ENCODE results near the gene PDE8A.

PDE8A gene

DNA sequence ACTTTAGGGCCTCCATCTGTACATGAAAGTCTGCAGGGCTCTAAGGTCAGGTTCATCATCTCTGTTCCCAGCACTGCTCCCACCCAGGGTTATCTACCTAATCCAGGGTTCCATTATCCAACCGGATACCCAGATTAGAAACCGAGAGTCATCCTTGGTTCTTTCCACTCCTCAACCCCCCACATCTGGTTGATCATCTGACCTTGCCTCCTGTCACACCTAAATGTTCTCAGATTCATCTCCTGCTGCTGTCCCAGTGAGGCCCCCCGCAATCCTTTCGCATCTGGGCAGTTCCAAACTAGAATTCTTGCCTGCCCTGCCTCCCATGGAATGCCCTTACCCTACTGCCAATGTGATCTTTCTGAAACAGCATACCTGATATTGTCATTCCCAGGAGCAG lies 136.5 kb downstream of the PDE8A start:
- DNase-seq (ENCODE audit: low read depth): no peak
- TF ChIP-seq CTCF (IDR thresholded peaks at IDR 0.05; ENCODE audit: control insufficient read depth, insufficient read depth, low read depth, low read length, missing control alignments): no peak
- no peak overlapping the region for H3K4me3 ChIP-seq (ENCODE audit: control insufficient read depth, low read depth, low read length)

GRCh38 chr15:85118581-85118980 lies 136.9 kb downstream of the PDE8A start:
- TF ChIP-seq CTCF (IDR thresholded peaks at IDR 0.05; ENCODE audit: control insufficient read depth, insufficient read depth, low read depth, low read length, missing control alignments): no peak
- DNase-seq (ENCODE audit: low read depth): no peak
- H3K4me3 ChIP-seq (ENCODE audit: control insufficient read depth, low read depth, low read length): no peak overlapping the region

GRCh38 chr15:85120351-85121113 lies 138.9 kb downstream of the PDE8A start:
- TF ChIP-seq CTCF (IDR thresholded peaks at IDR 0.05; ENCODE audit: control insufficient read depth, insufficient read depth, low read depth, low read length, missing control alignments): no peak
- no peak for DNase-seq (ENCODE audit: low read depth)
- no peak overlapping the region for H3K4me3 ChIP-seq (ENCODE audit: control insufficient read depth, low read depth, low read length)

- H3K4me3 ChIP-seq (ENCODE audit: control insufficient read depth, low read depth, low read length): no peak overlapping the region
- no peak for TF ChIP-seq CTCF (IDR thresholded peaks at IDR 0.05; ENCODE audit: control insufficient read depth, insufficient read depth, low read depth, low read length, missing control alignments)
- DNase-seq (ENCODE audit: low read depth): no peak
These were observed 142.5 kb downstream of the PDE8A start for GRCh38 chr15:85124173-85124572.

GRCh38 chr15:85125056-85125661 lies 143.5 kb downstream of the PDE8A start:
- H3K4me3 ChIP-seq (ENCODE audit: control insufficient read depth, low read depth, low read length): no peak overlapping the region
- DNase-seq (ENCODE audit: low read depth): no peak
- no peak for TF ChIP-seq CTCF (IDR thresholded peaks at IDR 0.05; ENCODE audit: control insufficient read depth, insufficient read depth, low read depth, low read length, missing control alignments)

DNA sequence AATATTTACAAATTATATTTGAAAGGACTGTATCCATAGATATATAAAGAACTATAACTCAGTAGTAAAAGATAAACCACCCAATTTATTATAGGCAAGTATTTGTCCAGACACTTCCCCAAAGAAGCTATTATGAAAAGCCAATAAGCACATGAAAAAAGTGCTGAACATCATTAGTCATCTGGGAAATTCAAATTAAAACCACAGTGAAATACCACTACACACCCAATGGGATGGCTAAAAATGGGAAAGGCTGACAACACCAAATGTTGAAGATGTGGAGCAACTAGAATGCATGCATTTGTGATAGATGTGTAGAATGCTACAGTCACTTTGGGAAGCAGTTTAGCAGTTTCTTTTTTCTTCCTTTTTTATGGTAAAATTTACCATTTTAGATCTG lies 147.0 kb downstream of the PDE8A start:
- H3K4me3 ChIP-seq (ENCODE audit: control insufficient read depth, low read depth, low read length): no peak overlapping the region
- TF ChIP-seq CTCF (IDR thresholded peaks at IDR 0.05; ENCODE audit: control insufficient read depth, insufficient read depth, low read depth, low read length, missing control alignments): no peak
- DNase-seq (ENCODE audit: low read depth): no peak

Data from AG09309 (cell line).